Measurements from ENCODE around the gene ARHGAP15.

- TF ChIP-seq POLR2A (IDR thresholded peaks at IDR 0.05; ENCODE audit: low read length) (no peak), GATA1 (IDR thresholded peaks at IDR 0.05; ENCODE audit: low read depth, low read length) (no peak)
These were observed 5.3 kb upstream of the ARHGAP15 start for GRCh38 chr2:143123911-143124310.

Measured in erythroblast (primary cell).